ENCODE results near the gene FXYD5.

FXYD5 gene

DNA sequence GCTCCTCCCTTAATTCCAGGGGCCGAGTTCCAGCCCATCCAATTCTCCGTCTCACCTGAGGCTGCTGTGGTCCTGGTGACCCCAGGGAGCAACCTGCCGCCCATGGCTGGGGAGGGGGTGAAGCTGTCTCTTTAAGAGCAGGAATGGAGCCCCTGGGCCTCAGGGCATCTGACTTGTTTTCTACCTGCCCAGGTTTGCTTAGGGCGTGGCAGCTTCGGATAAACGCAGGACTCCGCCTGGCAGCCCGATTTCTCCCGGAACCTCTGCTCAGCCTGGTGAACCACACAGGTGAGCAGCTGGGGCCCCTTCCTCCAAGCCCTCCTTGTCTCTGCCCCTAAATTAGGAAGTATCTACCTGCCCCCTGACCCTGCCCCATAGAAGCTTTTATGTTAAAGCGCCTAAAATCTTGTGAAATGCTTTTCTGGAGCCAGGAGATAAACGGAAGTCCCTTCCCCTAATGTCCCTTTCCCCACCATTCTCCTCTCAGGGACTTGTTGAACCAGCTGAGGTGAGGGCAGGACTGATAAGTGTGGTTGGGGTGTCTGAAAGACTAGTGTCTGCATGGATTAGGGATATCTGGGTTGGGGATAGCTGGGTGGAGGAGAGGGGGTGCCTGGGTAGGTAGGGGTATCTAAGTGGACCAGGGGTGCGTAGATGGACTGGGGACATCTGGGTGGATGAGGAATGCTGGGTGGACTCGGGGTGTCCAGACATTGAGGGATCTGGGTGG is 38.3 kb upstream of the FXYD5 start:
- TF ChIP-seq, protein P1, sequence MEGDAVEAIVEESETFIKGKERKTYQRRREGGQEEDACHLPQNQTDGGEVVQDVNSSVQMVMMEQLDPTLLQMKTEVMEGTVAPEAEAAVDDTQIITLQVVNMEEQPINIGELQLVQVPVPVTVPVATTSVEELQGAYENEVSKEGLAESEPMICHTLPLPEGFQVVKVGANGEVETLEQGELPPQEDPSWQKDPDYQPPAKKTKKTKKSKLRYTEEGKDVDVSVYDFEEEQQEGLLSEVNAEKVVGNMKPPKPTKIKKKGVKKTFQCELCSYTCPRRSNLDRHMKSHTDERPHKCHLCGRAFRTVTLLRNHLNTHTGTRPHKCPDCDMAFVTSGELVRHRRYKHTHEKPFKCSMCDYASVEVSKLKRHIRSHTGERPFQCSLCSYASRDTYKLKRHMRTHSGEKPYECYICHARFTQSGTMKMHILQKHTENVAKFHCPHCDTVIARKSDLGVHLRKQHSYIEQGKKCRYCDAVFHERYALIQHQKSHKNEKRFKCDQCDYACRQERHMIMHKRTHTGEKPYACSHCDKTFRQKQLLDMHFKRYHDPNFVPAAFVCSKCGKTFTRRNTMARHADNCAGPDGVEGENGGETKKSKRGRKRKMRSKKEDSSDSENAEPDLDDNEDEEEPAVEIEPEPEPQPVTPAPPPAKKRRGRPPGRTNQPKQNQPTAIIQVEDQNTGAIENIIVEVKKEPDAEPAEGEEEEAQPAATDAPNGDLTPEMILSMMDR (IDR thresholded peaks at IDR 0.05) = no peak
- no peak for TF ChIP-seq ZFX (IDR thresholded peaks at IDR 0.05; ENCODE audit: borderline replicate concordance)
- H3K27ac ChIP-seq = peak overlapping the region; percentile 91

DNA sequence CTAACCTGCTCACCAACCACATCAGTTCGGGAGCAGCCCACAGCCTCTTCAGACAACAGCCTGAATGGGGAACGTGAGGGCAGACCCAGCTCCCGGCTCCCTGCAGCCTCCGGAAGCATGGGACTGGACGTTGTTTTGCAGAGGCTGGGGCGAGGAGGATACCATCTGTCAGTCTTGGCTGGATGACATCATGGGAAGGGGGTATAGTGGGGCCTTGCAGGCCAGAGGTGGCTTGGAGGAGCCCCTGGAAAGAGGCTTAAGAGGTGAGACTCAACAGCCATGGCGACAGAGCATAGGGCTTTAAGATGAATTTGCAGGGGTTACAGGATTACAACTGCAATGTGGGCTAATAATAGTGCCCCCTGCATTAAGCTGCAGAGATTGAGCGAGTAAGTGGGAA is 37.4 kb upstream of the FXYD5 start:
- peak overlapping the region; percentile 91 for H3K27ac ChIP-seq
- TF ChIP-seq ZFX (IDR thresholded peaks at IDR 0.05; ENCODE audit: borderline replicate concordance) = no peak
- TF ChIP-seq, protein P1 (IDR thresholded peaks at IDR 0.05) = no peak

DNA sequence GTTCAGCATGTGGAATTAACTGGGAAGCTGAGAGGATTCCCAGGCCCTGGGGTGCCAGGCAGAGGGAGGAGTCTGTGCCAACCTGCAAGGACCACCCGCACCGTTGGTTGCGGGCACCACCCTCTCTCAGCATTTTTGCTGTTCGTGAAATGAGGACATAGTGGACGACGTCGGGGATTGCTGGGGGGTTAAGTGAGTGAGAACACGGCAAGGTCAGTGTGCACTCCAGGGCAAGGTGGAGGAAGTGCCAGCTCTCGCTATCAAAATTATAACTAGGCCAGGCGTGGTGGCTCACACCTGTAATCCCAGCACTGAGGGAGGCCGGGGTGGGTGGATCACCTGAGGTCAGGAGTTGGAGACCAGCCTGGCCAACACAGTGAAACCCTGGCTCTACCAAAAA is 36.7 kb upstream of the FXYD5 start:
- peak overlapping the region; percentile 91 for H3K27ac ChIP-seq
- TF ChIP-seq, protein P1 (IDR thresholded peaks at IDR 0.05) = no peak
- TF ChIP-seq ZFX (IDR thresholded peaks at IDR 0.05; ENCODE audit: borderline replicate concordance) = no peak

DNA sequence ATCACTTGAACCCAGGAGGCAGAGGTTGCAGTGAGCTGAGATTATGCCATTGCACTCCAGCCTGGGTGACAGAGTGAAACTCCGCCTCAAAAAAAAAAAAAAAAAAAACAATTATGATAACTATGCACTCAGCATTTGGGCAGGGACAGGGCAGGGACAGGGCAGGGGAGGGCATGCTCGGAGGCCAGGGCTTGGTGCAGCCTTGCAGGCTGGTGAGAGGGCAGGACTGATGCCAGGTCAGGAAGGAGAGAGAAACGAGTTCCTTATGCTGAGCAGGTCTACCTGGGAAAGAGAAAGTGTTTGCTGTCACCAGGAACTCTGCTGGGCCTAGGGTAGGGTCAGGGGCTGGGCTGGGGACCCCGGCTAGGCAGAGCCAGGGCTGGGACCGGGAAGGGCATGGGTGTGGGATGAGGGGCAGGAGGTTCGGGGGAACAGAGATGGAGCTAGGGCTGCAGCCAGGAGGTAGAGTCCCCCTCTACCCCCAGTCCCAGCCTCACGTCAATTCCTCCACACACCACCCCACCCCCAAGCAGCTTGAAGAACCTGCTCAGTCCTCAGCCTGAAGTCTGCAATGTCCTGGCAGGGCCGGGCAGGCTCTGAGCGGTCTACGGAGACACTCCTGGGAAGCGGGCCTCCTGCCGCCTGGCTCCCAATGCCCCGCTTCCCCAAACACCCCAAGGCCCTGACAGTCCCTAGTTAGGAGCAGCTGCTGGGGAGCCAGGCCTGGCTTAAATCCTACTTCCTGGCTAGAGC is 36.1 kb upstream of the FXYD5 start:
- H3K27ac ChIP-seq = peak overlapping the region; percentile 91

DNA sequence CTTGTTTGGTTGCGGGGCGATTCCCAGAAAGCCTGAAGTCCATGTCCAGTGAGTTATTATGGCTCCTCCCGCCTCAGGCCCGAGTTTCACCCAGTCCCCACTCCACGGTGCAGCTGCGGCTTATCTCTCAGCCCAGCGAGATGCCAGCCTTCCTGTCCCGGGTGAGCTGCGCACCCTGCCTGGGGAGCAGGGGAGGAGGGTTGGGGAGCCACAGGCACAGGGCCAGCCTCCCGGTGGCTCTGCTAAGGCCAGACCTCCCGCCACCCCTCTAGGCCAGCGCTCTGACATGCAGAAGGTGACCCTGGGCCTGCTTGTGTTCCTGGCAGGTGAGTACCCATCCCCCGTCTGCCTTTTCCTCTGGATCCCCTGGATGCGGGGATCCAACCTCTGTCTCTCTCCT is 35.4 kb upstream of the FXYD5 start:
- peak overlapping the region; percentile 91; the same call in 1 of the 2 replicates for H3K27ac ChIP-seq
- no peak for TF ChIP-seq ZFX (IDR thresholded peaks at IDR 0.05; ENCODE audit: borderline replicate concordance)
- TF ChIP-seq, protein P1 (IDR thresholded peaks at IDR 0.05) = no peak

More for the DNA sequence above, 36.1 kb upstream of the FXYD5 start:
- TF ChIP-seq ZFX (IDR thresholded peaks at IDR 0.05; ENCODE audit: borderline replicate concordance) = no peak
- TF ChIP-seq, protein P1 (IDR thresholded peaks at IDR 0.05) = no peak

DNA sequence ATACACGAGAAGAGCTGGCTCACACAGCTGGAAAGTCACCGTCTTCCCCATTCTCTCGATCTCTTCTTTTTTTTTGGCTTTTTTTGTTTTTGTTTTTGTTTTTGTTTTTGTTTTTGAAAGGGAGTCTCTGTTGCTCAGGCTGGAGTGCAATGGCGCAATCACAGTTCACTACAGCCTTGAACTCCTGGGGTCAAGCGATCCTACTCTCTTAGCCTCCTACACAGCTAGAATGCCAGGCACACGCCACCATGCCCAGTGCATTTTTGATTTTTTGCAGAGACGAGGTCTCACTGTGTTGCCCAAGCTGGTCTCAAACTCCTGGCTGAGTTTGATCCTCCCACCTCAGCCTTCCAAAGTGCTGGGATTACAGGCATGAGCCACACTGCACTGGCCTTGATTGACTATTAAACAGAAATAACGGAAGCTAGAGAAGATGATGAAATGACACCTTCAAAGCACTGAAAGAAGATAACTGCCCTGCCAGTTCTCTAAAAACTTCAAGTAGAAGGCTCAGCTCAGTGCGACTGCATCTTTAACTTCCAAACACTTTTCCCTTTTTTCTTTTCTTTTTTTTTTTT is 34.9 kb upstream of the FXYD5 start:
- peak overlapping the region; percentile 91 for H3K27ac ChIP-seq

More for the DNA sequence above, 34.9 kb upstream of the FXYD5 start:
- TF ChIP-seq, protein P1 (IDR thresholded peaks at IDR 0.05) = no peak
- TF ChIP-seq ZFX (IDR thresholded peaks at IDR 0.05; ENCODE audit: borderline replicate concordance) = no peak
